Esophagus muscularis mucosa (tissue), 3 donors: ENCODE measurements around the gene ARHGAP15.

Experiments
- EP300 ChIP-seq: sonication (generic); formaldehyde crosslinking; IDR thresholded peaks from one replicate; pipeline ENCODE4 v1.6.1; 2017; ENCODE audit warnings: antibody characterized with exemption
- TF ChIP-seq, protein P1 (sequence below), 3 experiments: fragments of 200-600 bp in 2 of 3; fragments of 450-650 bp in 1 of 3; sonication (generic) in 2 of 3; IDR thresholded peaks; one replicate each; pipeline ENCODE4 v1.5.1; 2017 to 2019; ENCODE audit warnings: antibody characterized with exemption in 3 of 3, mild to moderate bottlenecking in 2 of 3, moderate library complexity in 1 of 3

DNA sequence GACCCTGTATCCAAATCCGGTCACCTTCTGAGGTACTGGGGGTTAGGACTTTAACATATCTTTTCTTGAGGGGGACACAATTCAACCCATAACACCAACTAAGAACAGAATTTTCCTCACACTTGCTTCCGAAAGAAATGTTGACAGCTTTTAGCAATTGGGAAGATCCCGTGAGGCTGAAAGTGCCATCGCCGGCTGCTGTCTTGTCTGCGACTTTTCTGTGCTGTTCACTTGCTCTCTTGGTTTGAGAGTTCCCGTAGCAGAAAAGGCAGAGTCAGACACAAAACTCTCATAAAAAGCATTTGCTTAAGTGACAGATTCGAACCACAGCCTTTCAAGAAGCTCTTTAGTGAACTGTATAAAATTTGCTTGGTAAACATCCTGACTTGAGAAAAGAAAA lies 253.4 kb downstream of the ARHGAP15 start:
- no peak for TF ChIP-seq EP300
- TF ChIP-seq, protein P1, sequence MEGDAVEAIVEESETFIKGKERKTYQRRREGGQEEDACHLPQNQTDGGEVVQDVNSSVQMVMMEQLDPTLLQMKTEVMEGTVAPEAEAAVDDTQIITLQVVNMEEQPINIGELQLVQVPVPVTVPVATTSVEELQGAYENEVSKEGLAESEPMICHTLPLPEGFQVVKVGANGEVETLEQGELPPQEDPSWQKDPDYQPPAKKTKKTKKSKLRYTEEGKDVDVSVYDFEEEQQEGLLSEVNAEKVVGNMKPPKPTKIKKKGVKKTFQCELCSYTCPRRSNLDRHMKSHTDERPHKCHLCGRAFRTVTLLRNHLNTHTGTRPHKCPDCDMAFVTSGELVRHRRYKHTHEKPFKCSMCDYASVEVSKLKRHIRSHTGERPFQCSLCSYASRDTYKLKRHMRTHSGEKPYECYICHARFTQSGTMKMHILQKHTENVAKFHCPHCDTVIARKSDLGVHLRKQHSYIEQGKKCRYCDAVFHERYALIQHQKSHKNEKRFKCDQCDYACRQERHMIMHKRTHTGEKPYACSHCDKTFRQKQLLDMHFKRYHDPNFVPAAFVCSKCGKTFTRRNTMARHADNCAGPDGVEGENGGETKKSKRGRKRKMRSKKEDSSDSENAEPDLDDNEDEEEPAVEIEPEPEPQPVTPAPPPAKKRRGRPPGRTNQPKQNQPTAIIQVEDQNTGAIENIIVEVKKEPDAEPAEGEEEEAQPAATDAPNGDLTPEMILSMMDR (IDR thresholded peaks at IDR 0.05) = no peak
